HepG2 (cell line): Measurements from ENCODE around the gene TYW1. TPM values are rescaled to one million over a fixed set of nuclear protein-coding genes. Genes with fewer than 3 reads are reported as not detected.
"Not testable (repeated sequence)": the region's sequence is repeated elsewhere in the genome, so short reads cannot be mapped to it uniquely, and the experiment has no call there.

Experiments used
- GATAD1 ChIP-seq: IDR thresholded peaks from 2 replicates; pipeline ENCODE4 v1.6.1; 2016; ENCODE audit warnings: missing genetic modification reagents, missing compliant biosample characterization
- HES4 ChIP-seq: sonication (generic); formaldehyde crosslinking; IDR thresholded peaks from 2 replicates; pipeline ENCODE4 v1.9.0; 2021; ENCODE audit warnings: mild to moderate bottlenecking, missing genetic modification reagents, borderline replicate concordance
- HNF1B ChIP-seq: sonication (generic); formaldehyde crosslinking; IDR thresholded peaks from 2 replicates; pipeline ENCODE4 v1.5.1; 2020; ENCODE audit warnings: mild to moderate bottlenecking, moderate library complexity, missing genetic modification reagents
- SIN3A ChIP-seq: IDR thresholded peaks from 2 replicates; pipeline ENCODE4 v1.6.1; 2011; ENCODE audit warnings: low read depth, mild to moderate bottlenecking, control low read depth, low read length, borderline replicate concordance
- SOX13 ChIP-seq, 3 experiments: fragments of 450-650 bp in 1 of 3; sonication (generic) in 1 of 3; formaldehyde crosslinking in 1 of 3; IDR thresholded peaks in 2 of 3; conservative IDR thresholded peaks in 1 of 3; 2 replicates each; pipeline versions ENCODE4 v1.5.0 to v1.6.1; 2016 to 2020; ENCODE audit warnings: antibody characterized with exemption in 1 of 3, mild to moderate bottlenecking in 1 of 3, missing compliant biosample characterization in 1 of 3, missing genetic modification reagents in 1 of 3, moderate library complexity in 1 of 3
- SP5 ChIP-seq: IDR thresholded peaks from 2 replicates; pipeline ENCODE4 v1.6.1; 2016; ENCODE audit warnings: low read depth, borderline replicate concordance
- TBX2 ChIP-seq: sonication (generic); formaldehyde crosslinking; IDR thresholded peaks from 2 replicates; pipeline ENCODE4 v1.5.0; 2020; ENCODE audit warnings: missing genetic modification reagents, mild to moderate bottlenecking, borderline replicate concordance
- ZNF275 ChIP-seq: sonication (generic); formaldehyde crosslinking; IDR thresholded peaks from 2 replicates; pipeline ENCODE4 v1.8.0; 2022; ENCODE audit warnings: missing genetic modification reagents, mild to moderate bottlenecking, inconsistent platforms, borderline replicate concordance
- ZNF331 ChIP-seq: sonication (generic); formaldehyde crosslinking; IDR thresholded peaks from 2 replicates; pipeline ENCODE4 v1.4.0; 2020; ENCODE audit warnings: missing genetic modification reagents
- ZNF414 ChIP-seq: sonication (generic); formaldehyde crosslinking; IDR thresholded peaks from 2 replicates; pipeline ENCODE4 v1.5.0; 2020; ENCODE audit warnings: missing genetic modification reagents
- ZNF441 ChIP-seq: sonication (generic); formaldehyde crosslinking; IDR thresholded peaks from 2 replicates; pipeline ENCODE4 v1.7.0; 2021; ENCODE audit warnings: missing genetic modification reagents, borderline replicate concordance
- ZNF598 ChIP-seq: sonication (generic); formaldehyde crosslinking; IDR thresholded peaks from 2 replicates; pipeline ENCODE4 v1.5.1; 2020; ENCODE audit warnings: mild to moderate bottlenecking, missing genetic modification reagents, borderline replicate concordance
- ZNF605 ChIP-seq: sonication (generic); formaldehyde crosslinking; IDR thresholded peaks from 2 replicates; pipeline ENCODE4 v1.8.0; 2022; ENCODE audit warnings: mild to moderate bottlenecking, missing genetic modification reagents
- ZNF646 ChIP-seq: sonication (generic); formaldehyde crosslinking; IDR thresholded peaks from 2 replicates; pipeline ENCODE4 v1.9.0; 2021; ENCODE audit warnings: mild to moderate bottlenecking, missing genetic modification reagents
- ZNF747 ChIP-seq: sonication (generic); formaldehyde crosslinking; IDR thresholded peaks from 2 replicates; pipeline ENCODE4 v1.8.1; 2023; ENCODE audit warnings: missing genetic modification reagents, mild to moderate bottlenecking, borderline replicate concordance
- ZNF772 ChIP-seq: sonication (generic); formaldehyde crosslinking; IDR thresholded peaks from 2 replicates; pipeline ENCODE4 v1.5.0; 2020; ENCODE audit warnings: mild to moderate bottlenecking, missing genetic modification reagents
- ZNF777 ChIP-seq: sonication (generic); formaldehyde crosslinking; IDR thresholded peaks from 2 replicates; pipeline ENCODE4 v1.4.0; 2020; ENCODE audit warnings: missing genetic modification reagents
- polyA plus RNA-seq, 8 experiments: library from polyadenylated mRNA; depleted of rRNA in 3 of 8; stranded (reverse) in 7 of 8; unstranded in 1 of 8; fragments of >200 nt; fragmentation: Illumina TruSeq in 4 of 8; extraction: Trizol in 4 of 8; gene quantifications; 2 replicates each; pipeline versions ENCODE4 v1.2.1 to v1.2.3, GENCODE V29; 2011 to 2016; ENCODE audit warnings: low read depth in 4 of 8, missing spikeins in 1 of 8, mixed read lengths in 1 of 8; ENCODE audit not compliant: insufficient read depth in 1 of 8
- total RNA-seq, 5 experiments: library from RNA; depleted of rRNA; stranded (reverse); fragments of >200 nt; fragmentation: Illumina TruSeq; extraction: Trizol; gene quantifications; 2 replicates each; pipeline ENCODE4 v1.2.3, GENCODE V29; 2016; ENCODE audit warnings: low read depth in 1 of 5

The TYW1 gene
- total and polyA plus RNA-seq, 2 of the 13 experiments (the other 11 are each of a cell fraction or from before 2014, with no cell fraction given), result 8.6 to 17.6 TPM

- TF ChIP-seq ZNF747 (CRISPR knock-in tag), result peak; percentile 44; the same call in 1 of the 2 replicates
- TF ChIP-seq ZNF605 (CRISPR knock-in tag), result peak; percentile 89
- peak; percentile 44; the same call in 1 of the 2 replicates for TF ChIP-seq ZNF331 (CRISPR knock-in tag)
- peak; percentile 98 for TF ChIP-seq ZNF777 (CRISPR knock-in tag)
- TF ChIP-seq ZNF598, result 0 out of 2 replicates have a peak, but pooled peaks have one; percentile 31
- TF ChIP-seq ZNF441 (CRISPR knock-in tag), result peak; percentile 30; the same call in 1 of the 2 replicates
- TF ChIP-seq SOX13 (IDR thresholded peaks at IDR 0.05), result not testable (repeated sequence)
- peak in 1 of 2 experiments; percentile 21; a peak in 2 of 4 replicates for TF ChIP-seq SOX13 (CRISPR knock-in tag; conservative IDR thresholded peaks at IDR 0.05 in 1 of 2, IDR thresholded peaks at IDR 0.05 in 1 of 2)
- TF ChIP-seq ZNF275 (CRISPR knock-in tag), result peak; percentile 91
- TF ChIP-seq HNF1B (CRISPR knock-in tag), result peak; percentile 81
- peak; percentile 47; the same call in 1 of the 2 replicates for TF ChIP-seq SP5 (CRISPR knock-in tag)
- peak; percentile 93 for TF ChIP-seq GATAD1
- TF ChIP-seq HES4 (CRISPR knock-in tag), result peak; percentile 65
- TF ChIP-seq ZNF772 (CRISPR knock-in tag), result peak; percentile 64; the same call in 1 of the 2 replicates
- TF ChIP-seq TBX2 (CRISPR knock-in tag), result peak; percentile 69
- peak; percentile 76; the same call in 1 of the 2 replicates for TF ChIP-seq SIN3A
- TF ChIP-seq ZNF414, result peak; percentile 78; the same call in 1 of the 2 replicates
- TF ChIP-seq ZNF646 (CRISPR knock-in tag), result 0 out of 2 replicates have a peak, but pooled peaks have one; percentile 10
Measured at GRCh38 chr7:66995050-66995776, 1.4 kb upstream of the TYW1 start, which contains the start of gene SBDS (continued).
